NCI-H2107 treated with DMSO at 0.1 percent for 48 hours (cell line): Measurements from ENCODE around the gene SZT2.

ENCODE experiments used
- DNase-seq: peaks from one replicate; lab custom pipeline; 2025; ENCODE audit not compliant: unreplicated experiment; lab: John Stamatoyannopoulos, UW

The SZT2 gene

DNA sequence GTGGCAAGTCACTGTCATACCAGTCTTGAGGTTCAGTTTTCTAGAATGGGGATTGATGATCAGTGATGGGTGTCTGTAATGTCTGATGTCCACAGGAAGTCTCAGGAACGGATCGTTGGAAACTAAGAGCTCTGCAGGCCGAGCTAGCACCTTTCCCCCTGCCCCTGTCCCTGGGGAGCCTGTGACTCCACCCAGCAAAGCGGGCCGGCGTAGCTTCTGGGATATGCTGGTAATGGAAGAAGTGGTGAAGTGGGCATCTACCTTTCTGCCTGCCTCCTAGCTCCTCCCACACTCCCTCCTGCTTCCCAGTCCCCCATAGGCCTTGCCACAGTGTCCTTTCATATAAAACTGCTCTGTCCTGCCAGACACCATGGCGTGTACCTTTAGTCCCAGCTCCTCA lies 50.7 kb downstream of the SZT2 start:
- peak; percentile 90 for DNase-seq

DNA sequence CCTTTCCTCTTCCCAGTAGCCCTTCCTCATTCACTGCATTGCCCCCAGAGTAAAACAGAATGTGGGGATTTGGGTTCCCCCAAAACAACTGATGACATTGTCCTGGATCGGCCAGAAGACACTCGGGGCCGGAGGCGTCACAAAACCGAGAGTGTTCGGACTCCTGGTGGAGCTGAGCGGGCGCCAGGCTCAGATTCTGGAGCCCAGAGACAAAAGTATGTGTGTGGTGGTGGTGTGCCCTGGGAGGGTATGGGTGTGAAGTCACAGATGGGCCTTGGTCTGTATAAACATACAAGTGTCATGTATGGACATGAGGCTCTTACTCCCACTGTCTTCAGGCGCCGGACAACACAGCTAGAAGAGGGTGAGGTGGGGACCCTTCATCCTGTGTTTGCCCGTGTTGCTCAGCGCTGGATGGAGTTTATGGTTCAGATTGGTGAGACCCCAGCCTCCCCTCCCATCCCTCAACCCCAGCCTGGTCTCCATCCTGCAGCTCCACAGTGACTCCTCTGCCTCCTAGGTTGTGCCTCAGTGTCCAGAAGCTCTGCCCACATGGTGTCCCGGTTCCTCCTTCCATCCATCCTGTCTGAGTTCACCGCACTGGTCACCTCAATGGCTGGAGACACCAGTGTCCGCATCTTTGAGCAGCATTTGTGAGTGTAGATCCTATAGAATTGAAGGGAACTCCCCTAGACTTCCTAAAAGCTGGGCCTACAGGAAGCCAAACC lies 51.6 kb downstream of the SZT2 start:
- no peak for DNase-seq

DNA sequence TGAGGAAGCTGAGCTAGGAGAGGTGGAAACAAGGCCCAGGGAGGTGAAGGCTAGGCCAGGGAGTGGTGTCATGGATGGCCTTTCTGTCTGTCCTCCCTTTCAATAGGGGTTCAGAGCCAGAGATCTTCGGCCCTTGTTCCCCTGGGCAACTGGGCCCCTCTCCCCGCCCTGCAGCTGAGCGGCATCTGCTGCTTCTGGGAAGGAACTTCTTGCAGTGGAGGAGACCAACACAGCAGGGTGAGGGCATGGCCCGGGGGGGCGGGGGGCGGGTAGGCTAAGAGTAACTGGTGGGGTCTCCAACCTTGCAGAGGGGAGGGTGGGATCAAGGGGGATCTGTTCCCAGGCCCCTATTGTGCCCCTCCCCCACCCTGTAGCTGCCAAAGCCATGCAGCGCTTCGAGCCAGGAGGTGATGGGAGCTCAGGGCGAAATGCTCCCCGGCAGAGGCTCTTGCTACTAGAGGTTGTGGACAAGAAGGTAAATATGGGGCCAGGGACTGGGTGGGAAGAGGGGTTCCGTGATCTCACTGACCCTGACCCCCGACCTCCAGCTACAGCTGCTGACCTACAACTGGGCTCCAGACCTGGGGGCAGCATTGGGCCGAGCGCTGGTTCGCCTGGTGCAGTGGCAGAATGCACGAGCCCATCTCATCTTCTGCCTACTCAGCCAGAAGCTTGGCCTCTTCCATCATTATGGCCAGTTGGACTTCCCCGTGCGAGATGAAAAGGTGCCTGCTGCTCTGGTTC lies 52.4 kb downstream of the SZT2 start:
- DNase-seq: no peak

DNA sequence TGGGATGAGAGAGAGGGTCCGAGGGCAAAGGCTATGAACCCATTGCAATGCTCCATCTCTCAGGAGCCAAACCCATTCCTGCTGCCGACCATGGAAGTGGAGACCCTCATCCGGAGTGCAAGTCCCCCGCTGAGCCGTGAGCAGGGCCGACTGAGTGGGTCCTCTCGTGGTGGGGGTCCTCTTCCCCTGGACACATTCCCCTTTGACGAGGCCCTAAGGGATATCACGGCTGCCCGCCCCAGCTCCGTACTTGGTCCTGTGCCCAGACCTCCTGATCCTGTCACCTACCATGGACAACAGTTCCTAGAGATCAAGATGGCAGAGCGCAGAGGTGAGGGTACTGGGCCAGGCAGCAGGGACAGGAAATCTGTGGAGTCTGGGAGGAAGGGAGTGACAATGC lies 53.1 kb downstream of the SZT2 start:
- no peak for DNase-seq

DNA sequence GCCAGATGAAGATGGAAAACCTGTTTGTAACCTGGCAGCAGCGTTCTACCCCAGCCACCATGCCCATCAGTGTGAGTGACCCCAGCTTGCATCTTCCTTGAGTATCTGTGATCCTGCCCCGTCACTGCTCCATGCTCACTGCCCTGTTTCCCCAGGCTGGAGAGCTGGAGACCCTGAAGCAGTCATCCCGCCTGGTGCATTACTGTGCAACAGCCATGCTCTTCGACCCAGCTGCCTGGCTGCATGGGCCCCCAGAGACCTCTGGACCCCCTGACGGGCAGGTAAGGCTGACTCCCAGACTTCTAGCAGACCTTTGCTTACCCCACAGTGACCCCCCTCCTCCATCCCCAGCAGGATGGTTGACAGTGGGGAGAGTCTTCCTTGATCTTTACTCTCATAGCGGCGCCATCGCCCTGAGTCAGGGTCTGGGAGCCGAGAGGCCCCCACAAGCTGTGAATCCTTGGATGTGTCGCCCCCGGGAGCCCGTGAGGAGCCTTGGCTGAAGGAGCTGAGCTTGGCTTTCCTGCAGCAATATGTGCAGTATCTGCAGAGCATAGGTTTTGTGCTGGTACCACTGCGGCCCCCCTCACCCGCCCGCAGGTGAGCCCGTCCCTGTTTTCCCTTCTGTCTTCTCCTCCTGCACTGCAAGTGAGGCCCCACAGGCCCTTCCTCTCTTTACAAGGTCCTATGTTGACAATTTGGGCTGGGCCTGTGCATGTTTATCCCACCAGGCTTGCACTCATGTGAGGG lies 53.7 kb downstream of the SZT2 start:
- no peak for DNase-seq

DNA sequence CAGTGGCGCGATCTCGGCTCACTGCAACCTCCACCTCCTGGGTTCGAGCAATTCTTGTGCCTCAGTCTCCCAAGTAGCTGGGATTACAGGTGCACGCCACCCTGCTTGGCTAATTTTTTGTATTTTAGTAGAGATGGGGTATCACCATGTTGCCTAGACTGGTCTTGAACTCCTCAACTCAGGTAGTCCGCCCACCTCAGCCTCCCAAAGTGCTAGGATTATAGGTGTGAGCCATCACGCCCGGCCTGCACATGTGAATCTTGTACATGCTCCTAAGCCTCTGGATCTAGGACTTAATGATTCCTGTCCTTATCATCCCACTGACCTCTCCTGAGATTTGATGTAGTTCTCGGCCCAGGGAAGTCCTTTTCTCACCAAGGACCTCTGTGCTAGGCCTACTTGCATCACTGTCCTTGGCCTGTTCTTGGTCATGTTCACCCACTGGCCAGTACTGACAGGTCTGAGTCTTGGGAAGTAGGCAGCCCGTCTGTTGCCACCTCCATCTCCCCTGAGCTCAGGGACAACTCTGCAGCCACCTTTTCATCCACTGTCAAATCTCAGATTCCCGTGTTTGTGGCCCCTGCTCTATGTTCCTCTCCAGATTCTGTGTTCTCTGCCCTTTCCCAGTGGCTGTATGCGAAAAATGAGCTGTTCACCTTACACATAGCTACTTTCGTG lies 54.6 kb downstream of the SZT2 start:
- DNase-seq: no peak

DNA sequence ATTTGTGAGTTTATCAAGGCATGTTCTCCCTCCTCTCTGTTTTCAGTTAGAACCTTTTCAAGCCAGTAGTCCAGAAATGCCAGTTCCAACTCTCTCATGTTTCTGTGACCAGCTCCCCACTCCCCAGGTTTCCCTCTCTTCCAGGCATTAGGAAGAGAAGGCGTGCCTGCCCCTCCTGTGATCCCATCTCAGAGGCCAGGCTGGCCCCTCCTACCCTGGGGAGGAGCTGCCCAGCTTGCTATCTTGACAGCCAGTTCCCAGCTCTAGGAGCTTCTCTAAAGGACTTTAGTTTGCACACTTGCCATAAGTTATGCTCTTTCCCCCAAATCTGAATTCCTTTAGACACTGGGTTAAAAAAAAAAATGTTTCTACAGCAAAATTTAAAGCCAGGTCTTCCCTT lies 55.1 kb downstream of the SZT2 start:
- DNase-seq: no peak

DNA sequence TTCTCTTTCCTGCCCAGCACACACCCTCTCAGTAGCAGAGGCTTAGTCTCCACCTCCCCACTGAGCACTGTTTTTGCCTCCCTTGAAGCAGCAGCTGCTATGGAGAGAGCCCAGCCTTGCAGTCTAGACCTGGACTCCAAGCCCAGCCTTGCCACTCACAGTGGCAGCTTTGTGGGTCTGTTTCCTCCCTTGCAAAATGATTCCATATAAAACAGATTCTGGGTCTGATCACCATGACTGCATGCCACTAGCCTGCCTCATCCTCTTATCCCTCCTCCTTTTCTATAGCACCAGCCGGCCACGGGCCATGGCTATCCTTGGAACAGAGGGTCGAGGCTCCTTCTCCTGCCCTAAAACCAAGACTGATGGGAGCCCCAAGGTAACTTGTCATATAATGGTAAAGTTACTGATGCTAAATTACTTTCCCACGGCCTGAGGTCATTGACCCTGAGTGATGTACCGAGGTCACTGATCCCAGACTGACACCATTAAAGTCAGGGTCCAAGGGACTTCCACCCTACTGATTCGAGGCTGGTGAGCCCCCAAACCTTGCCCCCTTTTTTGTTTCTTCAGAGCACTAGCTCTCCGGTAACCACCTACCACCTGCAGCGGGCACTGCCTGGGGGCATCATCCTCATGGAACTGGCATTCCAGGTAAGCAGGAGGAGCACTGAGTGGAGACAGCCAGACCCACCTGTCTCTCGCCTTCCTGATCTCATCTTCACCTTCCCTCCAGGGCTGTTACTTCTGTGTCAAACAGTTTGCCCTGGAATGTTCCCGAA lies 56.1 kb downstream of the SZT2 start:
- no peak for DNase-seq

DNA sequence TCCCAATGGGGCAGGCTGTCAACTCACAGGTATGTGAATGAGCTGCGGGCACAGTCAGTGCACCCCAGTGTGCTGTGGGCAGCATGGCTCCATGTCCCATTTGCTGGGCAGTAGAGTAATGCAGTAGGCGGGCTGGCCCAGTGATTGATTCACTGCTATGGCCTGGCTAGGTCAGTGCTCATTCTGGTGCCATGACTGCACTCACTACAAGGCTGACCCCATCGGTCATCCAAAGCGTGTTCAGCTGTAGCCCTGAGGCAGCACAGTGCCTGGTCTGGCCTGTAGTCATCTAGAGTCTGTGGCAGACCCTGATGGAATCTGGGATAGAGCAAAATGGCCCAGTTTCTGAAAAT lies 56.7 kb downstream of the SZT2 start:
- DNase-seq: no peak

DNA sequence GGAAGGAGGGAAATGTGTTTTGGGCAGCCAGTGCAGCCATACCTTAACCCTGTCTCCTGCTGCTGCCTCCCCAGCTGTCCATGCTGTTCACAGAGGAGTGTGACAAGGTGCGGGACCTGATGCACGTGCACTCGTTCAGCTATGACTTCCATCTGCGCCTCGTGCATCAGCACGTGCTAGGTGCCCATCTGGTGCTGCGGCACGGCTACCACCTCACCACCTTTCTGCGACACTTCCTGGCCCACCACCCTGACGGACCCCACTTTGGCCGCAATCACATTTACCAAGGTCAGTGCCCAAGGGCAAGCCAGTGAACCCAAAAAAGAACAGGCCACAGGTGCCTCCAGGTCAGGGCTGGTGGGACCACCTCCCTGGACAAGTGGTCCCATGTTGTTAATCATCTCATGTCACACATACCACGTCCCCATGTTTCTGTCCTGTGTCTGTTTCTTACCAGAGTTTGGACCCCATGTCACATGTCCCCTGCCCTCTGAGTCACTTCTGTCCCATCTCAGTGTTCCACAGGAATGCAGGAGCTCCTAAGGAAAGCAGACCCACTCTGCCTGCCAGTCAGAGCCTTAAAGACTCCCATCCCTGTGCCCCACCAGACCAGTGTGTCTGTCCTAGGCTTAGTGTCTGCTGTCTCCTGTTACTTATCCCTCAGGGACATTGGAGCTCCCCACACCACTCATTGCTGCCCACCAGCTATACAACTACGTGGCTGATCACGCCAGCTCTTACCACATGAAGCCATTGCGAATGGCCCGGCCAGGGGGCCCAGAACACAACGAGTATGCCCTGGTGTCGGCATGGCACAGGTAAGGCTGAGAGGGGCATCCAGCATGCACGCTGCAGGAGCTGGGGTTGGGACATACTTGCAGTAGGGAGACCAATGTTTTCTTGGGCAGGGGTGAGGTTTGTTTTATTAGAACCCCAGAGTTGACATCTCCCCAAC lies 57.5 kb downstream of the SZT2 start:
- no peak for DNase-seq

DNA sequence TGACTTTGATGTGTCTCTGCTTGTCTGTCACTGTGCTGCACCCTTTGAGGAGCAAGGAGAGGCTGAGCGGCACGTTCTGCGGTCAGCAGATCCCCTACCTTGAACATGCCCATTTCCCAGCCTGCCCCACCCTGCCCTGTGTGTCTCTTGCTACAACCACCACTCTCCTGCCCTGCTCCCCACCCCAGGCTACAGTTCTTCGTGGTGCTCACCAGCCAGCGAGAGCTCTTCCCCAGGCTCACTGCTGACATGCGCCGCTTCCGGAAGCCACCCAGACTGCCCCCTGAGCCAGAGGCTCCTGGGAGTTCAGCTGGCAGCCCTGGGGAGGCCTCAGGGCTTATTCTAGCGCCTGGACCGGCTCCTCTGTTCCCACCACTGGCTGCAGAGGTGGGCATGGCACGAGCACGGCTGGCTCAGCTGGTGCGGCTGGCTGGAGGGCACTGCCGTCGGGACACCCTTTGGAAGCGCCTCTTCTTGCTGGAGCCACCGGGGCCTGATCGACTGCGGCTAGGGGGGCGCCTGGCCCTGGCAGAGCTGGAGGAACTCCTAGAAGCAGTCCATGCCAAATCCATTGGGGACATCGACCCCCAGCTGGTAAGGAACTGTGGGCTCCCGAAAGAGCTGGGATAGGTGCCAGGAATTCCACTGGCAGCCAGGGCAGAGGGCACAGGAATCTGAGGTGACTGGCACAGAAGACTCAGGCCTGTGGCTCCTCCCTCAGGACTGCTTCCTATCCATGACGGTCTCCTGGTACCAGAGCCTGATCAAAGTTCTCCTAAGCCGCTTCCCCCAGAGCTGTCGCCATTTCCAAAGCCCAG lies 58.4 kb downstream of the SZT2 start:
- DNase-seq: no peak

DNA sequence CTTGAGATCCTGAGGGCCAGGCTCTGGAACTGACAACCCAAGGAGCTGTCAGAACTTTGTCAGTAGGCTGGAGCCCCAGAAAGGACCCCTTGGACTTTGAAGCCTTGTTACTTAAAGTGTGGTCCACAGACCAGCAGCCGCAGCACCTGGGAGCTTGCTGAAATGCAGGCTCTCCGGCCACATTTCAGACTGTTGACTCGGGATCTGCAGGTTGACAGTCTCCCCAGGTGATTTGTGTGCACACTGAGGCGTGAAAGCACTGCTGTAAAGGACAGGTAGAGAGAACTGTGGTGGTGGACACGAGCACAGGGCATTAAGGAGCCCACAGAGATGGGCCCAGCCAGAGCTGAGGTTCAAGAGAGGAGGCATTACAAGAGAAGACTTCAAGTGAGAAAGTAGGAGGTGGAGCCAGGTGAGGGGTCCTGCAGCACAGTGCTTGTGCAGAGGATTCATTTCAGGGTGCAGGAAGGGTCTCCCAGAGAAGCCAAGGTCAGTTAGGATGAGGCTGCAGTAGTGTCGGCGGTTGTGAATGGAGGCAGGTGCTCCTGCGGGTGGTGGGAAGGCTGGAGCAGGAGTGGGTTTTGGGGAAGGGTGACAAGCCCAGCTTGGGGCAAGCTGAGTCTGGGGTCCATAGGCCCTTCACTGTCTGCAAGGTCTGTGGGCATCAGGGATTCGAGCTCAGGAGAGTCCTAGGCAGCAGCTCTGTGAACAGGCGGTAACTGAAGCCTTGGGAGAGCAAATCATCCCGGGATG lies 59.4 kb downstream of the SZT2 start:
- DNase-seq: no peak

DNA sequence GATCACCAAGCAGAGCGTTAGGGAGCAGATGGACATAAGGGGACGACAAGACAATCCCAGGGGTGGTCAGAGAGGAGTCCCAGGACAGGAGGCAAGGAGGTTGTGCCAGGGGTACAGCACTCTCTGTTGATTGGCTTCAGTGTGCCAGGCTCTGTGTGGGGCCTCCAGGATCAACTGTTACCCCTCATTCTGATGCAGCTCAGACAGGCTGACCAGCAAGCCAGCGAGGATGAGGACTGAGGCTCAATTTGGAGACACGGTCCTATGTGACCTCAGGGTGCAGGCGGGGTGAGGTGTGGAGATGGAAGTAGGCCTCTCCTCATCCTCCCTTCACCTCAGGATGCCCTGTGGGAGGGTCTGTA lies 60.0 kb downstream of the SZT2 start:
- no peak for DNase-seq

DNA sequence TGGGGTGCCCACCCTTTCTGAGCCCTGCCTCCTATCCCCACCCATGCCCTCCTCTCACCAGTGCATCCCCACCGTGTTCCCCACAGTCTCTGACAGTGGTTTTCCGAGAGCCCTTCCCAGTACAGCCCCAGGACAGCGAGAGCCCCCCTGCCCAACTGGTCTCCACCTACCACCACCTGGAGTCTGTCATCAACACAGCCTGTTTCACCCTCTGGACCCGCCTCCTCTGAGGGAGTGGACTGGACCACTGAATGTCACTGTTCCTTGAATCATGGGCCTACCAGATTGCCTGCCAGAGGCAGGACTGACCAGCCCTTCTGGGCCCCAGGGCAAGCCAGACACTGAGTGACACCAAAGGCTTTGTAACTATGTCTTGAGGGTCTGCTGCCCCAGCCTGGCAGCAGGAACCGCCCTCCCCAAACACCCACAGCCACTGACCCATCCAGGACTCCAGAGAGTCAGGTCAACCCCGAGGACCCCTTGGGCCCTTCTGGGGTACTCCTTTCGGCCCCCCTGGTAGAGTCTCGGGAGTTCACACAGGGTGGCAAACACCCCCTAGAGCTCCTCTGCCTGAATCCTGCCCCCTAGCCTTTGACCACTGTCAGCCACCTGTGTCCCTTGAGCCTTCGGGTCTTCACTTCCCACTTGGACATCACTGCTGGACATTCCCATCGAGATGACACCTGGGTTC lies 60.7 kb downstream of the SZT2 start:
- no peak for DNase-seq

DNA sequence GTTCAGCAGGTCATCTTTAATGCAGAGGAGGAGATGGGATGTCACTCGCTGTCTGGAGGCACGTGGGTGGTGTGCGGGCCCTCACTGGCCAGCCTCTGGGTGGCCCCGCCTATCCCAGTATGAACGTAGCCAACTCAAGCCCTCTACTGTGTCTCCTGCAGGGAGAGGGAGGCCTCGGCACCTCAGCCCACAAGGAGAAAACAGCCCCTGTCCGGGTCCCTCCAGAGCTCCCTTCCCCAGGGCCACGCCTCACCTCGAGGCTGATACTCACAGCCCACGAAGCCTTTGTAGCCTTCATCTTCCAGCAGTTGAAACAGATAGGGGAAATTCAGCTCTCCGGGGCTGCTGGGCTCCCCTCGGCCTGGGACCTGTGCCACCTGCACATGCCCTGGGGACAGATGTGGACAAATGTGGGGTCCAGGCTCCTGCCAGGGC lies 61.5 kb downstream of the SZT2 start:
- no peak for DNase-seq

DNA sequence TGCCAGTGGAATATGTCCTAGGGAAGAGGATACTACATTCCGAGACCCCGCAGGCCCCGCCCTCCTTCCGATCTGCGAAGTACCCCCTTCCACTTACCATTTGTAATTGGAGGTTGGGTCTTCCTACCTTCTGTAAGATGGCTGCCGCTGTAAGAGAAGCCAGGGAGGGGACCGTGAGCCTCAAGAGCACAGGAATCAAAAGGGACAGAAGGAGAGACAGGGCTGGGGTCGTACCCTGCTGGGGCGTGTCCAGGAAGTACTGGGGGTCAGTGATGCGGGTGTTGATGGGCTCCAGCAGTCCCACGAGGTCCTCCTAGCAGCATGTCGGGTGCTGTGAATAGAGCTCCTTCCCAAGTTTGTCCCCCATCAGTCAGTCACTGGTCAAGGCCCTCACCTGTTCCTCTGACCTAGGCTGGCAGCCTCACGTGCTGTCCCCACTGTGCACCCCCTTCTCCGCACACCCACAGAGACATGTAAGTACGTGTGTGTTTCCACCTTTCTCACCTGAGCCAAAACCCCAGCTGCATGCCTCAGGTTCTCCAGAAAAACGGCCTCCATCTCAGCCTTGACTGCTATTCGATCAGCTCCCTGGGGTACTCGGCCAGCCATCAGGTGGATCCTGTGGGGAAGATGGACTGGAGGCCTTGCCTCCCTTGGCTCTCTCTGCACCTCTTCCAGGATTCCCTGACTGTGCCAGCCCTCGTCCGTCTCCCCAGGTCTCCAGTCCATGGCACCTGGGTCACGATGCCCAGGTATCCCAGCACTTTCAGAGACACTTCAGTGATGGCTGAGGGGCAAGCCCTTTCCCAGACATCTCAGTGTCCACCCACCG lies 62.2 kb downstream of the SZT2 start:
- no peak for DNase-seq
